Nephron (organoid): ENCODE data around the gene TMPRSS12.
A peak's percentile ranks its signal among the peaks of the same experiment; 100 is the strongest.
"Not testable (repeated sequence)": the region's sequence is repeated elsewhere in the genome, so short reads cannot be mapped to it uniquely, and the experiment has no call there.

Experiments used
- H3K27ac Mint-ChIP-seq, 3 experiments: 2 replicates each; pipeline ENCODE4 v1.8.0; 2020; ENCODE audit warnings: mixed read lengths in 3 of 3, mild to moderate bottlenecking in 2 of 3, moderate library complexity in 1 of 3
- H3K27me3 Mint-ChIP-seq: 2 replicates; pipeline ENCODE4 v1.8.0; 2021; ENCODE audit warnings: low read depth, mild to moderate bottlenecking, moderate library complexity, mixed read lengths
- H3K36me3 Mint-ChIP-seq: 2 replicates; pipeline ENCODE4 v1.8.0; 2020; ENCODE audit warnings: low read depth, mixed read lengths
- H3K4me1 Mint-ChIP-seq: 2 replicates; pipeline ENCODE4 v1.8.0; 2020; ENCODE audit warnings: mixed read lengths
- H3K4me3 Mint-ChIP-seq, 3 experiments: 2 replicates each; pipeline ENCODE4 v1.8.0; 2020; ENCODE audit warnings: mild to moderate bottlenecking in 3 of 3, mixed read lengths in 3 of 3, moderate library complexity in 2 of 3
- H3K9me3 Mint-ChIP-seq: 2 replicates; pipeline ENCODE4 v1.8.0; 2020; ENCODE audit warnings: mixed read lengths
- CTCF ChIP-seq, 3 experiments: fragments of 200-600 bp; sonication (generic); IDR thresholded peaks; one replicate each; pipeline ENCODE4 v1.5.0; 2021; ENCODE audit warnings: antibody characterized with exemption in 3 of 3; ENCODE audit not compliant: unreplicated experiment in 3 of 3

TMPRSS12 gene

GRCh38 chr12:50820177-50820576 is 22.5 kb upstream of the TMPRSS12 start:
- H3K4me3 Mint-ChIP-seq = no peak overlapping the region
- no peak for TF ChIP-seq CTCF (IDR thresholded peaks at IDR 0.05; ENCODE audit: unreplicated experiment in 3 of 3)
- no peaks in the 10 kb centered on the region for H3K27me3 Mint-ChIP-seq
- peaks cover 5% of the 10 kb centered on the region for H3K4me1 Mint-ChIP-seq
- peaks cover 38% of the 10 kb centered on the region for H3K36me3 Mint-ChIP-seq
- no peak overlapping the region for H3K27ac Mint-ChIP-seq
- no peaks in the 10 kb centered on the region for H3K9me3 Mint-ChIP-seq

GRCh38 chr12:50822082-50822481 is 20.6 kb upstream of the TMPRSS12 start:
- no peaks in the 10 kb centered on the region for H3K9me3 Mint-ChIP-seq
- no peak overlapping the region for H3K4me3 Mint-ChIP-seq
- peaks cover 9% of the 10 kb centered on the region for H3K4me1 Mint-ChIP-seq
- H3K27ac Mint-ChIP-seq = no peak overlapping the region
- H3K36me3 Mint-ChIP-seq = peaks cover 20% of the 10 kb centered on the region
- no peak for TF ChIP-seq CTCF (IDR thresholded peaks at IDR 0.05; ENCODE audit: unreplicated experiment in 3 of 3)
- H3K27me3 Mint-ChIP-seq = no peaks in the 10 kb centered on the region

- not testable (repeated sequence) for H3K36me3 Mint-ChIP-seq, H3K9me3 Mint-ChIP-seq, H3K4me3 Mint-ChIP-seq, H3K27me3 Mint-ChIP-seq, H3K27ac Mint-ChIP-seq
- H3K4me1 Mint-ChIP-seq = peaks cover 12% of the 10 kb centered on the region
These were observed 19.0 kb upstream of the TMPRSS12 start for GRCh38 chr12:50823724-50824123.

GRCh38 chr12:50824914-50825313 is 17.8 kb upstream of the TMPRSS12 start:
- no peaks in the 10 kb centered on the region for H3K27me3 Mint-ChIP-seq
- TF ChIP-seq CTCF (IDR thresholded peaks at IDR 0.05; ENCODE audit: unreplicated experiment in 3 of 3) = no peak
- H3K27ac Mint-ChIP-seq = peak overlapping the region in 1 of 3 experiments; percentile 16
- no peaks in the 10 kb centered on the region for H3K36me3 Mint-ChIP-seq
- H3K9me3 Mint-ChIP-seq = no peaks in the 10 kb centered on the region
- H3K4me1 Mint-ChIP-seq = peaks cover 17% of the 10 kb centered on the region
- no peak overlapping the region for H3K4me3 Mint-ChIP-seq

- Mint-ChIP-seq H3K4me1 (peaks cover 17% of the 10 kb centered on the region), H3K27me3 (no peaks in the 10 kb centered on the region), H3K4me3 (no peak overlapping the region), H3K36me3 (no peaks in the 10 kb centered on the region), H3K27ac (peak overlapping the region in 1 of 3 experiments; percentile 16), H3K9me3 (no peaks in the 10 kb centered on the region)
- peak; percentile 33 to 57 (median 45) for TF ChIP-seq CTCF (IDR thresholded peaks at IDR 0.05; ENCODE audit: unreplicated experiment in 3 of 3)
These were observed 17.3 kb upstream of the TMPRSS12 start for GRCh38 chr12:50825372-50825838.

GRCh38 chr12:50828121-50828520 is 14.6 kb upstream of the TMPRSS12 start:
- no peak for TF ChIP-seq CTCF (IDR thresholded peaks at IDR 0.05; ENCODE audit: unreplicated experiment in 3 of 3)

More at GRCh38 chr12:50828121-50828520, 14.6 kb upstream of the TMPRSS12 start:
- Mint-ChIP-seq H3K27me3 (no peaks in the 10 kb centered on the region), H3K9me3 (peaks cover 7% of the 10 kb centered on the region), H3K4me3 (no peak overlapping the region), H3K27ac (no peak overlapping the region), H3K36me3 (no peaks in the 10 kb centered on the region), H3K4me1 (peaks cover 17% of the 10 kb centered on the region)
